Hippocampal formation (tissue), 2 donors: Measurements from ENCODE around the gene IMPG2.

Experiments
- DNase-seq, 2 donors: peaks; one replicate each; lab custom pipeline; 2025; lab: John Stamatoyannopoulos, UW

IMPG2 gene

GRCh38 chr3:101184111-101184510 lies 136.3 kb downstream of the IMPG2 start:
- no peak for DNase-seq

- no peak for DNase-seq
Measured at GRCh38 chr3:101183151-101183550, 137.2 kb downstream of the IMPG2 start.

- no peak for DNase-seq
Measured at GRCh38 chr3:101182734-101183133, 137.6 kb downstream of the IMPG2 start.

- DNase-seq = no peak
Measured at GRCh38 chr3:101181801-101182200, 138.6 kb downstream of the IMPG2 start.

DNA sequence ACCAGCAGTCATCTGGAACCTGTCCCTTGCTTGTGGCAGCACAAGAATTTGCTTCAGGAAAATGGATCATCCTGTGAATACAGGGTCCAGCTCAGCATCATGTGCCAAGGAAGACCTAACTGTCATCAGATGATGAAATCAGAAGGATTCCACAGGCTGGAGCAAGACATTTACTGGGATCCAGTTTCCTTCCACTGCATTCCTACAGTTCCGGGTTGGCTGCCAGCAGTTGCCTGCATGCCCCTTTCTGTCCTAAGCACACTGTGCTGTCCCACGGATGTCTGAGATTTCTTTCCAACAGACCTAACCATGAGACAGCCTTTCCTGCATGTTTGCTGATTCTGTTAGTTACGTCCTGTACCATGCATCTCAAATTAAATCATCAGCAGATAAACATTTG lies 140.7 kb downstream of the IMPG2 start:
- no peak for DNase-seq

DNA sequence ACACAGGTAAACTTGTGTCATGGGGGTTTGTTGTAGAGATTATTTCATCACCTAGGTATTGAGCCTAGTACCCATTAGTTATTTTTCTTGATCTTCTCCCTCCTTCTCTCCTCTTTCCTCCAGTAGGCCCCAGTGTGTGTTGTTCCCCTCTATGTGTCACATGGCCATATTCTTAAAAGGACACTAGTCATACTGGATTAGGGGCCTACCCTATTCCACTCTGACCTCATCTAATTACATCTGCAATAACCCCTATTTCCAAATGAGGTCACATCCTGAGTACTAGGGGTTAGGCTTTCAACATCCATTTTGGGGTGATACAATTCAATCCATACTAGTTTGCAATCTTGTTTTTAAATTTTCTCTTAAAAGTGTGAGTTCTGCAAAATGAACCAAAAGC lies 142.8 kb downstream of the IMPG2 start:
- no peak for DNase-seq
